Measurements from ENCODE around the gene XDH.

Gene XDH

GRCh38 chr2:31383471-31384153, 30.9 kb downstream of the XDH start:
- Histone ChIP-seq H3K36me3 (no peaks in the 10 kb centered on the region), H3K4me3 (no peak overlapping the region), H3K9me3 (no peaks in the 10 kb centered on the region), H3K4me1 (peaks cover 0 to 4% (median 0%) of the 10 kb centered on the region in 4 donors), H3K27me3 (no peaks in the 10 kb centered on the region), H3K27ac (no peak overlapping the region)
- TF ChIP-seq CTCF (IDR thresholded peaks at IDR 0.05) = no peak
- DNase-seq = no peak
- intact Hi-C loops (cut with DNase I; ENCODE audit: low total_unique reads) = no loop called here

GRCh38 chr2:31382452-31383120, 32.0 kb downstream of the XDH start:
- Histone ChIP-seq H3K4me3 (no peak overlapping the region), H3K36me3 (no peaks in the 10 kb centered on the region), H3K4me1 (peaks cover 0 to 4% (median 0%) of the 10 kb centered on the region in 4 donors), H3K9me3 (no peaks in the 10 kb centered on the region), H3K27ac (no peak overlapping the region), H3K27me3 (no peaks in the 10 kb centered on the region)
- no peak for TF ChIP-seq CTCF (IDR thresholded peaks at IDR 0.05)
- DNase-seq = no peak
- intact Hi-C loops (cut with DNase I; ENCODE audit: low total_unique reads) = no loop called here

GRCh38 chr2:31381601-31382000, 32.9 kb downstream of the XDH start:
- Histone ChIP-seq H3K4me1 (peaks cover 0 to 4% (median 0%) of the 10 kb centered on the region in 4 donors), H3K27ac (no peak overlapping the region), H3K36me3 (no peaks in the 10 kb centered on the region), H3K9me3 (no peaks in the 10 kb centered on the region), H3K4me3 (no peak overlapping the region), H3K27me3 (no peaks in the 10 kb centered on the region)
- no peak for DNase-seq
- intact Hi-C loops (cut with DNase I; ENCODE audit: low total_unique reads) = no loop called here
- TF ChIP-seq CTCF (IDR thresholded peaks at IDR 0.05) = no peak

- H3K4me3 ChIP-seq = no peak overlapping the region
- H3K4me1 ChIP-seq = peaks cover 0 to 4% (median 0%) of the 10 kb centered on the region in 4 donors
- H3K27me3 ChIP-seq = no peaks in the 10 kb centered on the region
- DNase-seq = no peak
- no peaks in the 10 kb centered on the region for H3K36me3 ChIP-seq
- no peak for TF ChIP-seq CTCF (IDR thresholded peaks at IDR 0.05)
- no peak overlapping the region for H3K27ac ChIP-seq
- intact Hi-C loops (cut with DNase I; ENCODE audit: low total_unique reads) = no loop called here
- no peaks in the 10 kb centered on the region for H3K9me3 ChIP-seq
Observed at GRCh38 chr2:31380243-31380642, 34.3 kb downstream of the XDH start.

- H3K9me3 ChIP-seq = no peaks in the 10 kb centered on the region
- intact Hi-C loops (cut with DNase I; ENCODE audit: low total_unique reads) = no loop called here
- TF ChIP-seq CTCF (IDR thresholded peaks at IDR 0.05) = no peak
- H3K4me3 ChIP-seq = no peak overlapping the region
- no peak overlapping the region for H3K27ac ChIP-seq
- DNase-seq = no peak
- H3K27me3 ChIP-seq = no peaks in the 10 kb centered on the region
- peaks cover 0 to 4% (median 0%) of the 10 kb centered on the region in 4 donors for H3K4me1 ChIP-seq
- no peaks in the 10 kb centered on the region for H3K36me3 ChIP-seq
Observed at GRCh38 chr2:31379747-31380146, 34.8 kb downstream of the XDH start.

Data from tibial artery (tissue), 4 donors.